GM19372 (cell line): ENCODE data around the gene INAFM1.
"Not testable (repeated sequence)": the region's sequence is repeated elsewhere in the genome, so short reads cannot be mapped to it uniquely, and the experiment has no call there.

Experiments
- ATAC-seq: cut with Tn5 transposase; IDR thresholded peaks from one replicate; pipeline ENCODE4 v1.9.1; 2021; ENCODE audit warnings: mild to moderate bottlenecking, low read depth, moderate library complexity; ENCODE audit not compliant: unreplicated experiment

Gene INAFM1

DNA sequence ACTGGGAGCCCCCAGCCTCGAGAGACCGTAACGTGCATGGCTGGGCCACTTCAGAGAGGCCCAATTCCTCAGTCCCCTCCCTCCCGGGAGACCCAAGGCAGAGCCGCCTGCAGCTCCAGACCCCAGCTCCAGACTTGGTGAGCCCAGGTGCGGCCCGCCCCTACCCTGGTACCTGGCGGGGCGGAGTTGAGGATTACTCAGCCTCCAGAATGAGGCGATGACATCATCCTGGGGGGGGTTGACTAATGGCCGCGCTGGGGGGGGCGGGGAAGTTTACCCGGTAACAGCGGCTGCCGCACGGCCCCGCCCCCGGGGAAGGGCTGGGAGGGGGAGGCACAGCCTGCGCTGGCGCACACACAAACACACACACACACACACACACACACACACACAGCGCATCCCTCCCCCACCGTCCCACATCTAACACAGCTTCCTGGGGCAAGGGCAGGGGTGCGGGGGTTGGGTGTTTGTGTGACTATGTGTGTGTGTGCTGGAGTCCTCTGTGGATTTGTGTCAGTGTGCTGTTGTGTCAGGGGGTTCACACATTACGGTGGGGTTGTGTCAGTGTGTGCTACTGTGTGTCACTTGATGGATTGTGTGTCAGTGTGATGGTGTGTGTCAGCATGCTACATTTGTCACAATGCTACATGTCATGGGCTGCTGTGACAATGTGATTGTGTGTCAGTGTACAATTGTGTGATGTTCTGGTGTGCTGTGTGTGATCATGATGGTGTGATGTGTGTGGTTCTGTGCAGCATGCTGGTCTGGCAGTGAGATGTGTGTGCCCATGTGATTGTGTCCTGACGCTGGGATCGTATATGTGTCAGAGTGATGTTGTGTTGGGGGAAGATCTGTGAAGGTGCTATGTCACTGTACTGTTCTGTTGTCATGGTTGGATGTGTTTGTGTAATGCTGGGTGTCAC, 33.4 kb upstream of the INAFM1 start:
- no peak for ATAC-seq

DNA sequence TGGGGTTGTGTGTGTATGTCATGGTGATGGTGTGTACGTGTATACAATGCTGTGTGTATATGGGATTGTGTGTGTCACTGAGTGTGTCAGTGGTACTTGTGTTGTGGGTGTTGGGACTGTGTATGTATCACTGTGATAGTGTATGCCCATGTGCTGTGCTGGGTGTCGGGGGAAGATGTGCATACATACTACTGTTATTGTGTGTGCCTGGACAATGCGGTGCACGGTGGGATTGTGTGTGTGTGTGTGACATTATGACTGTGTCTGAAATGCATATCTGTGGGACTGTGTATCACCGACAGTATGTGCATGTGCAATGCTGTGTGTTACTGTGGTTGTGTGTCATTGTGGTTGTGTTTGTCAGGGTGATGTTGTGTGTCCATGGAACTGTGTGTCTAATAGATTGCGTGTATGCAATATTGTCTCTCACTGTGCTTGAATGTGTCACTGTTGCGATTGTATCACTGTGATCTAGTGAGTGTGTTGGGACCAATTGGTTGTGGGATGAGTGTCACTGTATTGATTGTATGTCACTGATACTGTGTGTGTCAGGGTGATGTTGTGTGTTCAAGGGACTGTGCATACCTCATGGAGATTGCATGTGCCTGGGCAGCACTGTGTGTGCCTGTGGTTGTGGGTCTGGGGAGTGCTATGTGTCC, 32.6 kb upstream of the INAFM1 start:
- ATAC-seq = no peak

DNA sequence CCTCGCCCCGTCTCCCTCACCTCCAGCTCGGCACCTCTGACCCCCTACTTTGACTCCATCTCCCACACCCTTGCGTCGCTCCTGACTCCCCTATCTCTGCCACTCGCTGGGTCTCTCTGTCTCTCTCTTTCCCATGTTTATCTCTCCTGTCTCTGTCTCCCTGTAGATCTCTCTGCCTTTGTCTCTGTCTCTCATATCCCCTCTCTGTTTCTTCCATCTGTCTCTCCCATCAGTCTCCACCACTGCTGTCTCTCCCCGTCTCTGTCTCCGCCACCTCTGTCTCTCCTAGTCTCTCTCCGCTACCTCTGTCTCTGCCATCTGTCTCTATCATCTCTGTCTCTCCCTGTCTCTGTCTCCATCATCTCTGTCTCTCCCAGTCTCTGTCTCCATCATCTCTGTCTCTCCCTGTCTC, 31.3 kb upstream of the INAFM1 start:
- ATAC-seq = no peak

DNA sequence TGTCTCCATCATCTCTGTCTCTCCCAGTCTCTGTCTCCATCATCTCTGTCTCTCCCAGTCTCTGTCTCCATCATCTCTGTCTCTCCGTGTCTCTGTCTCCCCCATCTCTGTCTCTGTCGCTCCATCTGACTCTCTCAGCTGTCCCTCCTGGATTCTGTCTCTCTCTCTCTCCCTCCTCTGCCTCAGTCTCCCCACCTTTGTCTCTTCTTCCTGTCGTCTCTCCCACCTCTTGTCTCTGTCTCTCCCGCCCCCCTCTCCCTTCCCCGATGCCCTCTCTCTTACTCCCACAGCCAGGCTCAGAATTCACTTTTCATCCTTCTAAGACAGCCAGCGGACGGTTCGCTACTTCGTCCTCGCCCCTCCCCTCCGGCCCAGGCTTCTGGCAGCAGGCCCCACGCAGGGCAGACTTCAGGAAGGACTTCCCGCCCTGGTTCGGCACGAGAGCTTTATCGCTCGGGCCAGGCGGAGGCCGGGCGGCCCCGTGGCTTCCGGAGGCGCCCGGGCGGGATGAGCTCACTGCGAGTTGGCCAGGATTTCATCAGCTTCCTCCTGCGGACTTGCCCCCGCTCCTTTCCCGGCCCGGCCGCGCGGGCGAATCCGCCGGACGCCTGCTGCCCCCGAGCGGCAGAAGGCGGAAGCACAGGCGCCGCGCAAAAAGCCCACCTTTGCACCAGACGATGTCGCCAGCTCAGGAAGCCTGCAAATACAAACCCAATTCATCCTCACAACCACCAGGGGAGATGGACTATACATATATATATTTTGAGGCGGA, 30.7 kb upstream of the INAFM1 start:
- ATAC-seq = no peak

DNA sequence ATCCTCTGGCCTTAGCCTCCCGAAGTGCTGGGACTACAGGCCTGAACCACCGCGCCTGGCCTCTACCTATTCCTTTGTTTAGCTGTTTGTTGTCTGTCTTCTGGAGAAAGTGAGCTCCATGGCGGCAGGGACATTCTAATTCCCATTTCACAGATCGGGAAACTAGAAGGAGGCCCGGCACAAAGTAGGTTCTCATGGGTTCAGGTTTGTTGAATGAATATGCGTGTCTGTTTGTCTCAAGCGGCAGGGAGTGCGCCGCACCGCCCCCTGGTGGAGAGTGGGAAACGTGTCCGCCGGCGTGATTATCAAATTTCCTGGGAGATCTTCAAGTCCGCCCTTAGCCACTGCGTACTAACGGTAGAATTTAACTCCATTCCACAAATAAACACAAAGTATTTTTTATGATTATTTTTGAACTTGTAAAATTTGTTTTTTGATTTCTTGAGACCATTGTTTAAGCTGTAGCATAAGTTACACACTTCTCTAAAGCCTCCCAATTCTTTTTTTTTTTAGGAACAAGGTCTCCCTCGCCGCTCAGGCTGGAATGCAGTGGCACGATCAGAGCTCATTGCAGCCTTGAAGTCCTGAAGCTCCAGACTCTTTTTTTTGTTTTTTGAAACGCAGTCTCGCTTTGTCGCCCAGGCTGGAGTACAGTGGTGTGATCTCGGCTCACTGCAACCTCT, 27.2 kb upstream of the INAFM1 start:
- ATAC-seq = no peak

DNA sequence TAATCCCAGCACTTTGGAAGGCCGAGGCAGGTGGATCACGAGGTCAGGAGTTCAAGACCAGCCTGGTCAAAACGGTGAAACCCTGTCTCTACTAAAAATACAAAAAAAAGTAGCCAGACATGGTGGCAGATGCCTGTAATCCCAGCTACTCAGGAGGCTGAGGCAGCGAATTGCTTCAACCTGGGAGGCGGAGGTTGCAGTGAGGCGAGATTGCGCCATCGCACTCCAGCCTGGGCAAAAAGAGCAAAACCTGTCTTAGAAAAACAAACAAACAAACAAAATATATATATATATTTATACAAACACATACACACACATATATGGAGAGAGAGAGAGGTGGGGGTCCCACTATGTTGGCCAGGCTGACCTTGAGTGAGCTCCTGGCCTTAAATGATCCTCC, 21.7 kb upstream of the INAFM1 start:
- not testable (repeated sequence) for ATAC-seq

DNA sequence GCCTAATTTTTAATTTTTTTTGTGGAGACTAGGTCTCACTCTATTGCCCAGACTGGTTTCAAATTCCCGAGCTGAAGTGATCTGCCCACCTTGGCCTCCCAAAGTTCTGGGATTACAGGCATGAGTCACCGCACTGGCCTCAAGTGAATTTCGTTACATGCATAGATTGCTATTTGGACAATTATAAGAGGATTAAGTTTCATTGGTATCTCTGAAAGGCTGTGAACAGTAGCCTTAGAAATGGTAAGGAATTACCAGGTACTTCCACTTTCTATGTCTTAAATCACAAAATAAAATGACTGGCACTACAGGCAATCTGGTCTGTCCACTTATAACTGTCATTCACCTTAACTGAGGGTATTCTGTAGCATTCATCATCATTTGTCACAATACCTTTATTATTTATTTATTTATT, 21.2 kb upstream of the INAFM1 start:
- no peak for ATAC-seq

DNA sequence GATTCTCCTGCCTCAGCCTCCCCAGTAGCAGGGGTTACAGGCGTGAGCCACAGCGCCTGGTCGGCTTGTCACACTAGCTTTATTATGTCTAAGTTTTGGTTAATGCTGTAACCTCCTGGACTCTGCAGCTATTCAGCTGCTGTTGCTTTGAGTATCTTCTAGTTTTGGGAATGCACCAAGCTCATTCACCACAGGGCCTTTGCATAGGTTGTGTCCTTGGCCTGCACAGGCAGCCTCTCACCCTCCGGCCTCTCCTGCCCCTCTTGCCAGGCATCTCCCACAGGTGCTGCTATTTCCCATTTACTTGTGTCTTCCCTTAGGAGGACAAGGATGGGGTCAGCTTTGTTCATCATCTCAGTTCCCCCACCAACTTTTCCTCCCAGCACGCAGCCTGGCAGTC, 20.7 kb upstream of the INAFM1 start:
- no peak for ATAC-seq

DNA sequence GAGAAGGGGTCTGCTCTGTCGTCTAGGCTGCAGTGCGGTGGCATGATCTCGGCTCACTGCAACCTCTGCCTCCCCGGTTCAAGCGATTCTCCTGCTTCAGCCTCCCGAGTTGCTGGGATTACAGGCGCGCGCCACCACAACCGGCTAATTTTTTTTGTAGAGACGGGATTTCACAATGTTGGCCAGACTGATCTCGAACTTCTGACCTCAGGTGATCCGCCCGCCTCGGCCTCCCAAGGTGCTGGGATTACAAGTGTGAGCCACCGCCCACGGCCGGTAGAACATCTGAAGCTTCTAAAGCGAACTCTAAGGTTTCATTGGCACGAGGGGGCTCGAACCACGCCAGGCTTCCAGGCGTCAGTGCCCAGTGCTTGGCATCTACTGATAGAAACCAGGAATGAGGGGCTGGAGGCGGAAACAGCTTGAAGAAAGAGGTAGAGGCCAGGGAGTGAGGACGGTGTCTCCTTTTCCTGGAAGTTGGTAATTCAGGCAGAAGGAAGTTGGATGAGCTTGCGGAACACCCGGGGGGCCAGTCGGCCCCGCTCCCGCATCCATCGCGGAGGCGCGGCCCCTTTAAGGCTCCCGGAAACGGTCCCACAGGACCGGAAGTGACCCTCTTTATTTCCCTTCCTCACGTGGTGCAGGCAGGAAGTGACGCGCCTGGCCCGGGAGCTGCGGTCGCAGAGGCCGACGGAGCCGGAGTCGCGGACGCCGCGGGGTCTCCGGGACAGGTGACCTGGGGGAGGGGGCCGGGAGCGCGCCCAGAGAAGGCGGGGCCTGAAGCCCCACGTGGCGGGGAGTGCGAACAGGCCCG, 18.6 kb upstream of the INAFM1 start, which contains the start of gene CCDC9:
Gene CCDC9, plus strand, starts transcription at position 647 of the 814 bp plus-strand sequence. CDS start 1,876 bp downstream, outside the sequence.
- peak; percentile 49 for ATAC-seq

DNA sequence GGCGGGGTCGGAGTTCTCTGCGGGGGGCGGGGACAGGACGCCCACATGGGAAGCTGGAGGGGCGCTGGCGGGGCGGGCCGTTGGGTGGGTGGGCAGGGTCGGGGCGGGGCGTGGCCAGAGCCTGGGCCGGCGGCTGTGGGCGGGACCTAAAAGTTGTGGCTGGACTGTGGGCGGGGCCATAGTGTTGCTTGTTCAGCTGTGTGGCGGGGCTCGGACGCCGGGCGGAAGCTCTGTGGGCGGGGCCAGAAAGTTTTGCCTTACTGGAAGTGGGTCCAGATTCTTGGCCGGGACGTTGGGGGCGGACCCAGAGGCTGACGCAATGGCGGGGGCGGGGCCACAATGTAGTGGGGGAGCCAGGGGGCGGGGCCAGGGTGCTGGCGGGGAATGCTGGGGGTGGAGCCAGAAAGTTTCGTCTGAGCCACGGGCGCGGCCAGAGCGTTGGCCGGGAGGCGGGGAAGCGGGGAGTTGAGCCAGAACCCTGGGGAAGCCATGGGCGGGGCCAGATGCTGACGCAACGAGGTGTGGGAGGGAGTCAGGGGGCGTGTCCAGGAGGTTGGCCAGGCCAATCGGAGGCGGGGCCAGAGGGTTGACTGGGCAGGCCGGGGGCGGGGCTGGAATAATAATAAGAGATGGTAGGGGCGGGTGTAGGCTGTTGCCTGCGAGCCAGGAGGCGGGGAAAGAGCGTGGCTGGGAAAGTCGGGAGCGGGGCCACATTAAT, 17.8 kb upstream of the INAFM1 start:
- ATAC-seq = peak; percentile 71

DNA sequence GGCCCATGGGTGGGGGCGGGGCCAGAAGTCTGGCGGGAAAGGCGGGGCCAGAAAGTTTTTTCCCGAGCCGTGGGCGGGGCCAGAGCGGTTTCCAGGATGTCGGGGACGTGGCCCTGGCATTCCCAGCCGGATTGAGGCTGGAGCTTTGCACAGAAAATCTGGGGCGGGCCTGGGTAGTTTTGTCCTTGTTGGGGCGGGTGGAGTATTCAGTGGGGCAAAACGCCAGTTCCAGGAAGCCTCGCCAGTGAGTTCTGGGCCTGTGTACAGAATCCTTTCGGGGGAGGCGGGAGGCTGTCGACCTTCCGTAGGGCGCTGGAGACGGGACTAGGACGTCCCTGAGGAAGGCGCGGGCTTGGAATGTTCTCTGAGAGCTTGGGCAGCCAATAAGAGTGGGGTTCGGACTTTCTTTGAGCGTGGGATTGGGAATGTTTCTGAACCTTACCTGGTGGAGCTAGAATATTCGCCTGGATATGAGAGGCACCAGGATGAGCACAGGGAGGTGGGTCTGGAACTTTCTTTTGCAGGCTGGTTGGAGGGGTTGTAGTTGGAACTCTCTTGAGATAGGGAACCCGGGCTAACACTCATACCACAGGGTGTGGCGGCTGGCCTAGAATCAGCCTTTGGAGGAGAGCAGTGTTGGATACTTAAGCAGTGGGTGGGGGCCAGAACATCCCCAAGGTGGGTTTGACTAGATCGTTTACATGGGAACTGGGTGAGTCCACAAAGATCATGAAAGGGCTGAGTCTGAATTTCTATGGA, 17.1 kb upstream of the INAFM1 start:
- no peak for ATAC-seq

DNA sequence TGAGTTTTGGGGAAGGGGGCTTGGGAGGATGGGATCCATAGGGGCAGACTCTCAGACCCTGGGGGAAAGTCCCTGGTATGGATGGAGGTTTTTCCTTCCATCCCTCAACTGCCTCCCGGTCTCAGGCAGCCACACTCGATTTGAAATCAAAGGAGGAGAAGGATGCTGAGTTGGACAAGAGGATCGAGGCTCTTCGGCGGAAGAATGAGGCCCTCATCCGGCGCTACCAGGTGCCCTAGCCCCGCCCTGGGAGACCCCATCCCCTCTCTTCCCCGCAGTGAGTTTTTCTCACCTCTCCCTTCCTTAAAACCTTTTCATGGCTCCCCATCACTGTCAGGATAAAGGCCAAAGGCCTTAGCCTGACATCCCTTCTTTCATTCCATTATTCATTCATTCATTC, 16.3 kb upstream of the INAFM1 start:
- no peak for ATAC-seq

DNA sequence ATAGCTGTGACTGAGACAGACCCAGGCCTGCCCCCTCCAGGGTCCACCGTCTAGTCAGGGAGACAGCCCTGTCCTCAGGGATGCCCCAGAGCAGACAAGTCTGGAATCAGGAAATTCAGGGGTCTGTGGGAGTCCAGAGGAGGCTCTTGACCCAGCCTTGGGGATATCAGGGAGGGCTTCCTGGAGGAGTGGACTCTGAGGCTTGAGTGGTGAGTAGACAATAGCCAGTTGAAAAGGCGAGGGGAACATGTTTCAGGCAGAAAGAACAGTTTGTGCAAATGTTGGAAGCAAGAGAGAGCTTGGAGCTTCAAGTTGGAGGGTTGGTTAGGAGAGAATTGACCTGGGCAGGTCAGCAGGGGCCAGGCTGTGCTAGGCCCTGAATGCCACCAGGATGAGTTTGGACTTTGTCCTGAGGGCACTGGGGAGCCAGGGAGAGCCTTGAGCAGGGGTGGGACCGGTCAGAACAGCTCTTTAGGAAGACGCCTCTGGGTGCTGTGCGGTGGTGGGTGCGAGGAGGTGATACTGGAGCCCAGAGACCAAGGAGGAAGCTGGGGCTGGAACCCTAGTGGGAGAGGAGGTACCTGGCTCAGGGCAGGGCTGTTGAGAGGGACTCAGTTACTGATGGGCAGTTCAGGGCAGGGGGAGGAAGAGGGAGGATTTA, 15.7 kb upstream of the INAFM1 start:
- no peak for ATAC-seq

DNA sequence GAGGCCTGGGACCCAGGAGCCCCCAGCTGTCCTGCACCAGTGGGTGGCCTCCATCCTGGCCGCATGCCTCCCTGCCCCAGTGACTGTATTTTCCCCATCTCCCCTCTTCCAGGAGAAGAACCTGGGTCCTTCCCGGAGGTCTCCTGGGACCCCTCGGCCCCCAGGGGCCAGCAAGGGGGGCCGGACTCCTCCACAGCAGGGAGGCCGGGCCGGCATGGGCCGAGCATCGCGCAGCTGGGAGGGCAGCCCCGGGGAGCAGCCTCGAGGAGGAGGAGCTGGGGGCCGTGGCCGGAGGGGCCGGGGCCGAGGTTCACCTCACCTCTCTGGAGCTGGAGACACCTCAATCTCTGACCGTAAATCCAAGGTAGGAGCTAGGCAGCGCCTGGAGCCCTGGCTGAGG, 14.2 kb upstream of the INAFM1 start:
- no peak for ATAC-seq

DNA sequence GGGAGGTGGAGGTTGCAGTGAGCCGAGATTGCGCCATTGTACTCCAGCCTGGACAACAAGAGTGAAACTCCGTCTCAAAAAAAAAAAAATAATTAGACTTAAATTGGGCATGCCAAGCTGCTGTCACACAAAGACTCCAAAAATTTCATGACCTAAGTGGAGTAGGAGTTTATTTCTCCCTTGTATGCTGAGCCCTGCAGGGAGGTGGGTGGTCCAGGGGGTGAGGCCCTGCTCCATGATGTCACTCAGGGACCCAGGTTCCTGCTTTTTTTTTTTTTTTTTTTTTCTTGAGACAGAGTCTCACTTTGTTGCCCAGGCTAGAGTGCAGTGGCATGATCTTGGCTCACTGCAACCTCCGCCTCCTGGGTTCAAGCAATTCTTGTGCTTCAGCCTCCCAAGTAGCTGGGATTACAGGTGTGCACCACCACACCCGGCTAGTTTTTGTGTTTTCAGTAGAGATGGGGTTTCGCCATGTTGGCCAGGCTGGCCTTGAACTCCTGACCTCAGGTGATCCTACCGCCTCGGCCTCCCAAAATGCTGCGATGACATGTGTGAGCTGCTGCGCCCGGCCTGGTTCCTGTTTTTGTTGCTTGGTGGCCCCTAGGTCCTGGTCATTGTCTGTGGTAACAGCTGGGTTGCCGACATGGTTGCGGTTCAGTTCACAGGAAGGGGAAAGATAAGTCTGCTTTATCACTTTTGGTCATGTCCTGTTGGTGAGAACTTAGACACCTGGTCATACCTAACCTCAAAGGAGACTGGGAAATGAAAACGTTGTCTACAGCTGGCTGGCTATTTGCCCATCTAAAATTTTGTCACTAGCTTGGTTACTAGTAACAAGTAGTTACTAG, 12.5 kb upstream of the INAFM1 start:
- peak; percentile 77 for ATAC-seq

DNA sequence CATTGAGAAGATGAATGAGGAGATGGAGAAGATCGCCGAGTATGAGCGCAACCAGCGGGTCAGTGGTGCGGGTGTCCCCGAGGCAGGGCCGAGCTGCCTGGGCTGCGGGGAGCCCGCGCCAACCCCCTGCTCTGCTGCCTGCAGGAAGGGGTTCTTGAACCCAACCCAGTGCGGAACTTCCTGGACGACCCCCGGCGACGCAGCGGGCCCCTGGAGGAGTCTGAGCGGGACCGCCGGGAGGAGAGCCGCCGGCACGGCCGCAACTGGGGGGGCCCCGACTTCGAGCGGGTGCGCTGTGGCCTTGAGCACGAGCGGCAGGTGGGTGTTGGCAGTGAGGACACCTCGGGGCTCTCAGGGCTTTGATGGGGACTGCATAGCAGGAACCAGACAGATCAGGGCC, 10.1 kb upstream of the INAFM1 start:
- ATAC-seq = no peak

DNA sequence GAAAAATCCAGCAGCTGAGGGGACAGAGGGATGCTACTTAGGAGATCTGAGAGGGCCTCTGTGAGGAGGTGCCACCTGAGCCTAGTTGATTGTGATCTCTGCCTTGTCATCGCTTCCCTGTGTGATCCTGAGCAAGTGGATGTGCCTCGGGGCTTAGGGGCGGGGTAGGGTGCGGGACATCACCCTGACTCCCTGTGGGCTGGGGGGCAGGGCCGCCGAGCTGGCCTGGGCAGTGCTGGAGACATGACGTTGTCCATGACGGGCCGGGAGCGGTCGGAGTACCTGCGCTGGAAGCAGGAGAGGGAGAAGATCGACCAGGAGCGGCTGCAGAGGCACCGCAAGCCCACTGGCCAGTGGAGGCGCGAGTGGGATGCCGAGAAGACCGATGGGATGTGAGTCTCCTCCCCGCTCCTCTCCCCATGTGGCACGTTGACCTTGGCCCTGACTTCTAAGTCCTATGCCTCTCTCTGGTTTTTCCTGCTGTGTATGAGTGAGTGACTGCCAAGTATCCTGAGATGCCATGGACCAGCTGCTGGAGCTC, 8.2 kb upstream of the INAFM1 start:
- no peak for ATAC-seq
